ENCODE results near the gene DHRS7B.
"Not testable (repeated sequence)": the region's sequence is repeated elsewhere in the genome, so short reads cannot be mapped to it uniquely, and the experiment has no call there.

The DHRS7B gene

DNA sequence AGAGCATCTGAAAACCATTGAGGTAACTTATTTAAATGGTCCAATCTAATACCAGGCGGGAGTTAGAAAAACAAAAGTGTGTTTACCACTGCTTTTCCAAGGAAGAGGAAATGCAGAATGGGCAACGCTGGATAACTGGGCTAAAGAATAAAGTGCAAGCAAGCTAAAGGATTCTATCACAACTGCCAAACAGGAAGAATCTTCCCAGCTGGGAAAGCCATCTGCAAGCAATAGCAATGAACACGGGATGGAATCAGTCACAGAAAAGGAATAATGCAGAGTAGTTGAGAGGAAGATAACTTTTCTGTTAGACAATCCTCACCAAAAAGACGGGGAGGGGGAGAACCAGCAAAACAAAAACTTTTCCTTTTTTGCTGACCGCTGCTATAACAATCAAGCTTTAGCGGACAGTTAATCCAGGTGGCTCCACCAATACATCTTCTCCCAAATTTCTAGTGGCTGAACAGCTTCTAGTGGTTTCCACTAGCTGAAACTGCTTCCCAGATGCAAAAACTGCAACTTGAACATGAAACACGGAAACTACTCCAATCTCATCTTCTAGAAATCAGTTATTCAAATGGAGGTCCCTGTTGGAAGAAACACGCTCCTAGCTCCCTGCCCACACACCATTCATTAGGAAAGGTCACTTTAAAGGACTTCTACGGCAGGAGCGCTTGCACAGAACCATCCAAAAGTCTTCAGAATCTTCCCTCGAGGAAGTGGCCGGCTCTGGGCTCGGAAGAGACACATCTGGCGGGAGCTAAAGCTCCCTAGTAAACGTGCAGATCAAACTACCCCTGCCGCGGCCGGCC, 86.3 kb downstream of the DHRS7B start:
- FAIRE-seq = no peak

DNA sequence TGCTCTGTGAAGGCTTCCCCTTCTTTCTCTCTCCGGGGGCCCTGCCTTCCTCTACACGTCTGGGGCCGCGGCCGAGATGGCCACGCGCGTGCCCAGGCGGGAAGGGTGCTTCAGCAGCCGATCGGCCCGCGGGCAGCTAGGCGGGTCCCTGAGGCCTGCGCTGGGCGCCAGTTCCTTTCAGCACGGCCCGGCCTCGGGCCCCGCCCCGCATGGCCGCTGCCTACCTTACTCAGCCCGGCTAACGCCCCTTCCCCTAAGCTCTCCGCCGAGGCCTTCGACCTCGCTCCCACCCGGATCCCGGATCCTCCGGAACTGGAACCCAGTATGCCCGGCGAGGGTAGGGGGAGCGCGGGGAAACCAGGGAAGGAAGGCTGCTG, 86.9 kb downstream of the DHRS7B start:
- FAIRE-seq = no peak

DNA sequence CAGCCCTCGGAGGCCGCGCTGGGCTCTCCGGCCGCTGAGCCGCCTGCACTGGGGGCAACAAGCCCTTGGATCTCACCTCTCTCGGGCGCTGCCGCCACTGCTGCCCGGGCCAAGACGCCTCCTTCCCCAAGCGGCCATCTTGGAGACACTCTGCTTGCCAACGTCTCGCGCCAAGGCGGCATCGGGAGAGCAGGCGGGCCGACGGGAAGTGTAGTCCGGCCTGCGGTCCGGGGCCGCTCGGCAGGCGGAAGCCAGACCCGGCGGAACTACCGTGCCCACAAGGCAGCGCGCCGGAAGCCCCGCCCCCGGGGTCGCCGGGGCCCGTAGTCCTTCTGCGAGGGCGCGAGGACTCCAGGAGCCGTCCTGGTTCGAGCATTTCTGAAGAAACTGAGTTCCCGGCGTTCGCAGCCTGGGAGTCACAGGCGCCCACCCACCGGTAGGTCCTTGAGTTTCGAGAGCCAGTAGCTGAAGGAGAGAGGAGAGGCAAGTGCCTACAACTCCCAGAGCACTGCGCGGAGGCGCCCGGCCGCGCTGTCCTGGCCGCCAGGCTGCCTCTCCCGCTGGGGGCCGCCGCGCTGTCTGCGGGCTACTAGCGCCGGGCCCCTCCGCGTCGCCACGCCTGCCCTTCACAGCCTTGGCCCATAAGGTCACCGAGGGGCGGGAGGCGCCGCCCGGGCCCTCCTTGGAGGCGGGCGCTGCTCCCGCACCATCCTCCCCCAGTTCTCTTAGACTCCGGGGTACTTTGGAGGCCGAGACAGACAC, 87.4 kb downstream of the DHRS7B start, which contains the start of gene TMEM11:
TMEM11 (minus strand) TSS at position 147 of the 762 bp plus-strand sequence; CDS start at position 138, 9 bp downstream.
- no peak for FAIRE-seq

DNA sequence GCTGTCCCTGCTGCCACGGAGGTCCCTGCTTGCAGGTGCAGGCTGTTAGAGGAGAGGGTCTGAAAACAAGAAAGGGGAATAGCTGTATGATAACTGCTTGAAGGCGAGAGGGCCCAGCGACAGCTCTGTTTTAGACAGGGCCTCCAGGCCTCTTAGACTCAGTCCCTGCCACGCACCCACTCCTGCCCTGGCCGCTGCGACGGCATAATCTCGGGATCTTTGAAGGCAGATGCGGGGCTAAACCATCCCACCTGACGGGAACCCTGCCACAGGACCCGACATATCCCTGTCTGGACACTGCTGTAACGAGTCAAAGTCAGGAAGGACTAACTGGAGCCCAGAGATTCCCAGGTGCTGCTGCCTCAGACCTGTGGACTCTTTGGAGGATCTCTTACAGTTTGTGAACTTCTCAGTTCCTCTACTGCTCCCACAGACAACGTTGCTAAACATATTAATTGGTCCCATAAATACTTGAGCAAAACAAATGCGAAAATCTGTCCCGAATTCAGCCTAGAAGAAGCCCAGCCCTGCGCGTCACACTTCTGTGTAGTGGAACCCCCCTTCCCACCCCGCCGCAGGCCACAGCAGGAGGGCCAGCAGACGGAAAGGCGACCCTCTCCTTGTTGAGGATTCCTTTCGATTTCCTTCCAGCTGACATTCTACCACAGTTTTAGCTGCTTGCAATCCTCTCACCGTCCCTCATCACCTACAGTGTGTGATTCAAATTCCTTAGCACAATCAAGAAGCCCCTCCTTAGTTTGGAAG, 88.2 kb downstream of the DHRS7B start:
- no peak for FAIRE-seq

DNA sequence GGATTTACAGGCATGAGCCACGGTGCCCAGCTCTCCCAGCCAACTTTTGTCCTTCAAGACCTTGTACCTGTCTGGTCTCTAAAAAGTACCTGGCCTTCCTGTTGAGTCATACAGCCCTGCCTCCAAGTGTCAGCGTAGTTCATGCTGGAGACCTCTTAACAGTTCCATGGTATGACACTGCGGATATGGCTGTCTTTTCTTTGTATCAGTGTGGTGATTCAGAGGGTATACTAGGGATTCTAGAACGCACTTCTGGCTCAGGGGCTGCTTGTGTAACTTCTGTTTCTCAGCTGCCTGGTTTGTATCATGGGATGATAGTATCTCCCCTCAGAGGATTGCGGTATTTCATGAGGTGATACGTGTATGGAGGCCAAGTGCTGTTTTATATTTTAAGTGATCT, 89.2 kb downstream of the DHRS7B start:
- FAIRE-seq = no peak

DNA sequence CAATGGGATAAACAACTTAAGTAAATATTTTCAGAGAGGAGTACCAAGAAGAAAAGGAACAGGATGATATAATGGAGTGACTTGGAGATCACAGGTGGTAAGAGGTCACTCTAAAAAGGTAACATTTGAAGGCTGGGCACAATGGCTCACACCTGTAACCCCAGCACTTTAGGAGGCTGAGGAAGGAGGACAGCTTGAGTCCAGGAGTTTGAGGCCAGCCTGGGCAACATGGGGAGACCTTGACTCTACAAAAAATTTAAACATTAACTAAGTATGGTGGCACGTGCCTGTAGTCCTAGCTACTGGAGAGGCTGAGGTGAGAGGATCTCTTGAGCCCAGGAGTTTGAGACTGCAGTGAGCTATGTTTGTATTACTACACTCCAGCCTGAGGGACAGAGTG, 90.6 kb downstream of the DHRS7B start:
- no peak for FAIRE-seq

DNA sequence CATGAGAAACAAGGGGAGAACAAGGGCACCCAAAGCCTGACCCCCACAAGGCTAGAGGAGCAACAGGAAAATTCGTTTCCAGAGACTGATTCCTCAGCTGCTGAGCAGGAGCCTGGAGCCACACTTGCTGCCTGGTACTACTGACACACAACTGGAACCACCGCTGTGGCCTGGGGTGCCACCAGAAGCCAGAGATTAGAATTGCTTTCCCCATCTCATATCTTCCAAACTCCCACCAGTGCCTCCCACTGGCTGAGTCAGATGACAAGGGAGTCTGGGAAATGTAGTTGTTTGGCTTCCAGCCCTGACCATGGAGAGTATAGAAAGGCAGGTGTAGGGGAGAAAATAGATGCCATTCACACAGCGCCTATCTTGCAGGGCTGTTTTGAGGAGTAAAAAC, 91.3 kb downstream of the DHRS7B start:
- no peak for FAIRE-seq

DNA sequence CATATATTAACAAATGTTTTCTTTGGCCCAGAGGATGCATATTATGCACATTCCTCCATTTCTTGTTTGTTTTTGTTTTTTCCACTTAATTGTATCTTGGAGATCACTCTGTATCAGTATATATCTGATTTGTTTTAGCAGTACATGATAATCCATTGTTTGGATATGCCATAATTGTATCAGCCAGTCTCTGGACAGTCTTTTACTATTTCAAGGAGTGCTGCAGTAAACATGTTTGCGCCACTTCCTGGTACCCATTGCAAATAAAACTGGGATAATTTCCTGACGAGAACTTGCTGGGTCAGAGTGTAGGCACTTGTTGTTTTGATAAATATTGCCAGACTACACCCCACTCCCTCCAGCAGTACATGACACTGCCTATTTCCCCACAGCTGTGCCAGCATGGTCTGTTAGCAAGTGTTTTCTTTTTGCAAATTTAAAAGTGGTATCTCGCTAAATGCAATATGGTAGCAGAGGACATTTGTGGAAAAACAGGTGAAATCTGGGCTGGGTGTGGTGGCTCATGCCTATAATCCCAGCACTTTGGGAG, 92.1 kb downstream of the DHRS7B start:
- FAIRE-seq = no peak

DNA sequence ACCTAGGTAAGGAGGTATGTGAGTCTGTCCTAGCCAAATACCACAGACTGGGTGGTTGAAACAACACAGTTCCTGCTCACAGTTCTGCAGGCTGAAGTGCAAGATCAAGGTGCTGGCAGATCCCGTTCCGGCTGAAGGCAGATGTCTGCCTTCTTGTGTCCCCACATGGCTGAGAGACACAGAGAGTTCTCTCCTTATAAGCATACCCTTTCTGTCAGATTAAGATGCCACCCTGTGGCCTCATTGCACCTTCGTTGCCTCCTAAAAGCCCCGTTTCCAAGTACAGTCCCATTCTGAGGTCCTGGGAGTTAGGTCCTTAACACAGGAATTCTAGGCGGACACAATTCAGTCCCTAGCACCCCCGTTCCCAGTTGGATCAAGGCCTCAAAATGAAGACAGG, 96.3 kb downstream of the DHRS7B start:
- no peak for FAIRE-seq

DNA sequence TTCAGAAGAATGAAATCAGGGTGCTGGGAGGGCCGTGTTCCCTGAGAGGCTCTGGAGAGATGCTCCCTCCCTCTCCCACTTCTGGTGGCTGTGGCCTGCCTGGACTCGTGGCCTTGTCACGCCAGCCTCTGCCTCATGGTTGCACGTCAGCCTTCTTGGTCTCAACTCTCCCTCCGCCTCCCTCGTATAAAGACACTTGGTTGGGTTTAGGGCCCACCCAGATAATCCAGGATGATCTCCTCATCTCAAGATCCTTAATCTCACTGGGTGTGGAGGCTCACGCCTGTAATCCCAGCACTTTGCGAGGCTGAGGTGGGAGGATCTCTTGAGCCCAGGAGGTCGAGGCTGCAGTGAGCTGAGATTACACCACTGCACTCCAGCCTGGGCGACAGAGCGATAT, 100.5 kb downstream of the DHRS7B start:
- FAIRE-seq = not testable (repeated sequence)

DNA sequence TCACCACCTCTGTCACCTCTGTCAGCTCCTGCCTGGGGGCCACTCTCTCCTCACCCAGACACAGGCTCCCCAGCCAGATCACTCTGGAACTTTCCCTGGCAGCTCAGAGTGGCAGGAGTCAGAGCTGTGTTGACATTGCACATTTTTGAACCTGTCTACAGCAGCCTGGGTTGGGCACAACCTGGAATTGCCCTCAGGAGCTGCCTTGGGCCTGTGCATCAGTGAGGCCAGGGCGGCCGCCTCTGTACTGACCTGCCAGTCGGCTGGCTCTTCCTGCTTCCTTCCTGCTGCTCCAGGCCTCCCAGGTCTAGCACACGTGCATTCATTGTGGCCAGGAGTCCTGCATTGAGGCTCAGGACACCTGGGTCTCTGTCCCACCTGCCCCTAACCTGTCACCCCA, 101.3 kb downstream of the DHRS7B start:
- FAIRE-seq = no peak

DNA sequence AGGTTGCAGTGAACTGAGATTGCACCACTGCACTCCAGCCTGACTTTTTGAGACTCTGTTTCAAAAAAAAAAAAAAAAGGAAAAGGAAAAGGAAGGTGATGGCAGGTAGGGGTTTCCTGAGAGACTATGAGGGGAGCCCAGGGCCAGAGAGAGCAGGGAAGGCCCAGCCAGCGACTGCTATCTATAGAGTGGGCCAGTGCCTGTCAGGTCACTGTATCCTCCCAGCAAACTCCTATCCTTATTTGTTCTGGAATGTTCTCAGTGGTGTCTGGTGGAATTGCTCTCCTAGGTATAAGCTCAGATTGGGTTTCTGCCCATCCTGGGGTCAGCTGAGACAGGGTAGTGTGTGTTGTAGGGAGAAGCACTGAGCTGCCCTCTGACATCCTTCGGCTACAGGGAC, 102.1 kb downstream of the DHRS7B start:
- FAIRE-seq = no peak

DNA sequence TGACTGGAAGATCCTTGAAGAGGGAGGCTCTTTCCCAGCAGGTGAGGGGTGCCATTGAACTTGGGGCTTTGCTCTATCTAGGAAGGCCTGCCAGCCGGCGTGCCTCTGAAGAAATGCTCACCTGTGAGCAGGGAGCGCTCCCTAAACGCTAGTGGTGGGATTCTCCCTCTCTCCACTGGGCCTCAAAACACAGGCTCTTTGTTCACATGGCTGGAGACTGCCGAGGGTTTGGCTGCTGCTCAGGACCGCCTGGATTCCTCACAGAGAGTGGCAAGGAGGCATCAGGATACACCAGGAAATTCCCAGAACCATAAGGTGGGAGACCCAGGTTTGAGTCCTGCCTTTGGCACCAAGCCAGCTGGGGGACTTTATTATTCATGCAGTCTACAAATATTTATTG, 104.8 kb downstream of the DHRS7B start:
- no peak for FAIRE-seq

DNA sequence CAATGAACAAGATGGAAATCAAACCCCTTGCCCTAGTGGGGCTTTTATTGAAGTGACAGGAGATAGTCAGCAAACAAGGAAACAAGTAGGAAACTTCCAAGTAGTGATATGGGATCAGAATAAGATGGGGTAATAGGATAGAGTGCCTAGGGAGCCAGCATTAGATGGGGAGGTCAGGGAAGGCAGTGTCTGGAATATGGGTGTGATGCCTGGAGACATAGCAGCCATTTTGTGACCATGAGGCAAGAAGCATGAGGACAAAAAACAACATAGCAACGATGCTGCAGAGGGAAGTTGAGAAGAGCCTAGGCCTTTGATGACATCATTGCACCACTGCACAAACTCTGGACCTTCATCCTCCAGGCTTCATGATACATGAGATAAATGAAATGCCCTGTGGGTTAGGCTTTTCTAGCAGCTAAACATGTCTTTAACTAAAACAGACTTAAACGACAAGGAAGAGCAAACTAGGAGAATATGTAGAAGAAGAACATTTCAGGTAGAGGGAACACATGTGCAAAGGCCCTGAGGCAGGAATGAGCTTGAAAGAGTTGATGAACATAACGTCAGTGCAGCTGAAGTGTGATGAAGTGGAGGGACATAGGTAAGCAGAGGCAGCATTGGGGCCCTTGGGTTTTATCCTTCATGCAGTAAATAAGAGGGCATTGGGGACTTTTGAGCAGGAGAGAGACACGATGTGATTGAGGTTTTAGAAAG, 105.4 kb downstream of the DHRS7B start:
- FAIRE-seq = no peak

DNA sequence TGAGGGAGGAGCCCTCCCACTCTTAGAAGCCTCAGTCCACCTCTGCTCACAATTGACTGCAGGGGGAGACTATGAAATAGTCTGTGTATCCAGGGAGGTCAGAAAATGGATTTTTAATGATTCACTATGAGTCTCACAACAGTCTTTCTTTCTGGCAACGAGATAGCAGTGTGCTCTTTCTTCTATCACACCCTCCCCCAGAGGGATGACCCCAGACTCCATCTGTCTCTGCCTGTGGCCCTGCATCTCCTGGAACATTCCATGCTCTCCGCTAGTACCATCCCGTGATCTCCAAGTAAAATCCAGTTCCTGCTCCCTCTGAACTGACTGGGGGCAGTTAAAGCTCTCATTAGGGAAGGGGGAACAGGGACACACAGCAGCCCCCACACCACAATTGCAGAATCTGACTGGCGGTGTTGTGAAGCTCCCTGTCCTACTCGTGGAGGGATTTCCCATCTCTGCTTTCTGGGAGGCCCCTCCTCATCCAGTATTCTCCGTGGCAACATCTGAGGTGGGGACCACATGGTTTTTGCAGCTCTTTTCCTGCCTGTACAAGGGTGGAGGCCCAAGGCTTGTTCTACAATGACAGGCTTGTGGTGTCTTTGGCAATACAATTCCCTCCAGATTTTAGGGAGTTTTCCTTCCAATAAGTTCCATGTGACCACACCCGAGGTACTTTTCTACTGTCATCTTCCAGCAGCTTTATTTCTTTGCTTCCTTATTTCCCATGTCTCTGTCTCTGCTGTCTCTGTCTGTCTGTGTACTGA, 107.0 kb downstream of the DHRS7B start:
- no peak for FAIRE-seq

DNA sequence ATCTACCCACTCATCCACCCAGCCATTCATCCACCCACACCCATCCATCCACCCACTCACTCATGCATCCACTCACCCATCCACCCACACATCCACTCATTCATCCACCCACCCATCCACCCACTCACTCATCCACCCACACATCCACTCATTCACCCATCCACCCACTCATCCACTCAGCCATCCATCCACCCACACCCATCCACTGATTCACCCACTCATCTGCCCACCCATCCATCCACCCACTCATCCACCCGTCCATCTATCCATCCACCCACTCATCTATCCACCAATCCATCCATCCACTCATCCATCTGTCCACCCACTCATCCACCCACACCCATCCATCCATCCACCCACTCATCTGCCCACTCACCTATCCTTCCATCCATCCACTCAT, 109.2 kb downstream of the DHRS7B start:
- FAIRE-seq = no peak

DNA sequence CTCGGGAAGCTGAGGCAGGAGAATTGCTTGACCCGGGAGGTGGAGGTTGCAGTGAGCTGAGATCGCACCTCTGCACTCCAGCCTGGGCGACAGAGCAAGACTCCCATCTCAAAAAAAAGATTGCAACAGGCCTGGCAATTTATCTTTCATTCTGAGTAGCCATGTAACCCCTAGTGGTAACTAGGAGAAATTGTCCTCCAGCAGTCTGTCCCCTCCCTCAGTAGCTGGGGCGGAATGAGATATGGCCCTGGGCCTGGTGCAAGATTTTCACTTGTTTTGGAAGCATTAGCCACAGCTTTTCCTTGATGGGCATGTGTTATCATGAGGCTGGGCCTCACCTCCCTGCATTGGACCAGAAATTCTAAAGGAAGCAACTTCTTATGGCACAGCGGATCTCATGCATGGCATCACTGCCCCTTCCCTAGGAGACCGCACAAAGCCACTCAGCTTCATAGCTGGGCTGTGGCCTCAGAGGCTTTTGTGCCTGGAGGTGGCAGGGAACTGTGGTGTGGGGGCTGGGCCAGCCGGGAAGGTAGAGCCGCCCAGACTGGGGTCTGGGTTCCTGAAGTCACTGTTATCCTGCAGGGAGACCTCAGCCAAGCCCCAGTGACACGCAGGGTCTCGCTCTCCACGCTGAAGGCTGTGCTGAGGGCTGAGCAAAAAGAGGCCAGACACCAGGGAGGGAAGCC, 113.1 kb downstream of the DHRS7B start:
- no peak for FAIRE-seq

DNA sequence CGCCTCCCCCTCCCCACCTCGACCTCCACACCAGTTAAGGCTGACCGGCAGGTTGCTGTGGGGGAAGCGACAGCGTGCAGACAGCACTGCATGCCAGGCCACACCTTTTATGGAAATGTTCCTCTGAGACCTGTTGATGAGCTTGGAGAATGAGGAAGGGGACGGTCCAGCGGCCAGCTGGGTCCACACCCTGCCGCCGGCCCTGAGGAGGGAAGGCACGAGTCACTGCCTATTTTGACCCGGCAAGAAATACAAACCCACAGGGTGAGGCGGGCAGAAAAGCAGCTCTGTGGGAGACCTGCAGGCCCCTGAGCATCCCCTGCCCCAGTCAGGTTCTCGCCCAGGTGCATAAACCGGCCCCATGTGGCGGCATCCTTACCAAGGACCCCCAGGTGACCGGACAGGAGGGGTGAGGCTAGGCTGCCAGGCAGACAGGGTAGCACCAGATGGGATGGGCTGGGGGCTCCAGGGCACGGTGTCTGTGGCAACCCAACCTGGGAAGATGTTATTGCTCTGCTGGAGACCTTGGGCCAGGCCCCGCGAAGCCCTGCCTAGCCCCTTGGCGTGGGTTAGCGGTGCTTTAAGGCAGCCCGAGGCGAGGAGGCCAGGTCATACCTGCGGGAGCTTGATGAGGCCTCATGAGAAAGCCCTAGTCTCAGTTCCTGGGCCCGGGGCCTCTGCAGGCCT, 113.7 kb downstream of the DHRS7B start:
- no peak for FAIRE-seq
